Cerebellar nuclear complex (tissue), 1 donor: Measurements from ENCODE around the gene OSBPL5.

Experiments
- DNase-seq, 2 experiments: peaks; one replicate each; lab custom pipeline; 2025; lab: John Stamatoyannopoulos, UW

The OSBPL5 gene

DNA sequence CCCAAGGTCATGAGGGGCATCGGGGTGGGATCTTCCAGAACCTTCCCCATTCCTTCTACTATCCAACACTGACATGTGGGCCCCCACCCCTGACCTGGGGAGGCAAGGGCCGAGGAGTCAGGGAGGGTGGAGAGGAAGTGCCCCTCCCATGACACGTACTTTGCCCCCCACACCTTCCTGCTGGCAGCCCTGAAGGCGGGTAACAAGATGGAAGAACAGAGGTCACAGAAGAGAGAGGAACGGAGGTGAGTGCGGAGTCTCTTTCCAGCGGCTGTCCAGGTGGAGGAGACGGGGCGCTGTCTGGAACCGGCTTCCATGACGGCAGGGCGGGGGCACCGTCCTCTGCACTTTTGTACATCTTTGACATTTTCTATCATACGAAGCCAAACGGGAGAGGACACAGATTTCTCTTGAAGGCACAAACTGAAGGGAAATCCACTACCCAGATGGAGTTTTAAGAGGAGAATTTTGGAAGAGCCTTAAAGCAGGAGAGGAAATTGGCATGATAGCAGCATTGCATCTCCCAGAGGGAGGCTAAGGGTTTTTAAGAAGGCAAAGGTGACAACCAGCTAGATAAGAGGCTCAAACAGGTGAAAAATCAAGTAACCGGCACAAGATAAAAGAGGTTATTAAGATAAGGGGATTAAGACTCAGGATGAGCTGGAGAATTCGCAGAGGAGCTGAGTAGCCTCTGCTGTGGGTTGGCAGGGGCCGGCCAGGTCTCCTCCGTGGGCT, 16.7 kb downstream of the OSBPL5 start:
- no peak for DNase-seq

GRCh38 chr11:3147626-3148025, 17.5 kb downstream of the OSBPL5 start:
- DNase-seq = no peak

DNA sequence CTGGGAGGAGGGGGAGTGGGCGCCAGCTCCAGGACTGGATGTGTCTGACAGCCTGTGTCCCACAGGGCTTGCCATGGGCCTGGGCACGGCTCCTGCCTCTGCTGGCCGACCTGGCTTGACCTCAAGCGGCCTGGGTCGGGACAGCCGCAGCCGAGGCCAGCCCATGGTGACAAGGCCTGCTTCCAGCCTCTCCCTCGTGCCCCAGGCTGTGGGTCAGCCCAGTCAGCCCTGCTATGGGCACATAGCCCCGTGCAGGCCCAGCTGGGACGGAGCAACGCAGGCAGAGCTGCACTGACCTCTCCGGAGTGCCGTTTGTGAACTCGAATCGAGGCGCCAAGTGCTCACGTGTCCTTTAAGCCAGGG, 17.9 kb downstream of the OSBPL5 start:
- DNase-seq = no peak

DNA sequence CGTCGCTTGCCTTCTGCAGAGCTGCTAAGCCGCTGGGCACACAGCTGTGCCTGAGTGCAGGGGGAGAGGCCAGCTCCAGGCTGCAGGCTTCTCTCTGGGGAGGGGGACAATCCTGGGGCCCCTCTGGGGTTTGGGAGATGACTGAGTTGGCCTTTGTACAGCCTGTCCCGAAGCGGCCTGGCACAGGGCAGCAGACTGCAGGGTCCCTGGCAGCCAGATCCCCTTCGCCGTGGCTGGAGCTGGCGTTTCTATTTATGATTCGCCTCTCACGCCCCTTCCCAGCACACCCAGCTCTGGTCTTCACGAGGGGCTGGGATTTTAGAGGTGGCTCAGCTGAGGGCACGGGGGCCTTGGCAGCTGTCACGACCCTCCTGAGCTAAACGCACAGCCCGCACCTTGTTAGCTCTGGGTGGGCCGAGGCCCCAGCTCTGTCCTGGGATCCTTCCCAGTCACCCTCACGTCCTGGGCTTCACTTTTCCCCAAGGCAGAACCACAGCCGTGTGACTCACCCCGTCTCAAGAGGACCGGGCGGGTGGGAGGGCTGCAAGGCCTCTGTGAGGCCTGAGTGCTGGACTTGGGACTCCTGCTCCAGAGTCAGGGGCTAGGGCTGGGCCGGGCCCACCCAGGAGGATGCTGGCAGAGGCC, 18.4 kb downstream of the OSBPL5 start:
- no peak for DNase-seq

GRCh38 chr11:3145206-3145520, 19.9 kb downstream of the OSBPL5 start:
- DNase-seq = no peak

GRCh38 chr11:3144296-3145205, 20.6 kb downstream of the OSBPL5 start:
- DNase-seq = no peak

DNA sequence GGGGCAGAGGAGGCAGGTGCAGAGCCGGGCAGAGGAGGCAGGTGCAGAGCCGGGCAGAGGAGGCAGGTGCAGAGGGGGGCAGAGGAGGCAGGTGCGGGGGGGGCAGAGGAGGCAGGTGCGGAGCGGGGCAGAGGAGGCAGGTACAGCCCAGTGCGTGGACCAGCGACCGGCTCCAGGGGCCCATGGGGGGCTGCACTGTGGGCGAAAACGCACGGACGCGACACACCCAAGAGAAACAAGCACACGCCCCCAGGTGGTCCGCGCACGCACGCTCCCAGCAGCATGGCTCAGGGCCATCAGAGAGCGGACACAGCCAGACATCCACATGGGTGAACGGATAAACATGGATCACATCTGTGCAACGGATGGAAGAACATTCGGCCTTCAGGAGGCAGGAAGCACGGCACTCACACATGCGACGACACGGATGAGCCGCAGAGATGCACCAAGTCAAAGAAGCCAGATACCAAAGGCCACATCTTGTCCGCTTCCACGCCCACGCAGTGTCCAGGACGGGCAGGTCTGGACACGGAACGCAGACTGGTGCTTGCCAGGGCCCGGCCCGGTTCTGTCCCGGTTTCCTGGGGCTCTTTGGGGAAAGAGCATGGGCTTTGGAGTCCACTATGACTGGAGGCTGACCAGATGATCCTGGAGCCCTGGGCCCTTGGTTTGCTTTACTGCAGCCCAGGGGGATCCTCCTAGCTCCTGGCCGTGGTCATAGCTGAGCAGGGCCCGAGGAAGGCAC, 21.8 kb downstream of the OSBPL5 start:
- no peak for DNase-seq

GRCh38 chr11:3140291-3140603, 24.9 kb downstream of the OSBPL5 start:
- no peak for DNase-seq

- no peak for DNase-seq
Measured at GRCh38 chr11:3139481-3140290, 25.4 kb downstream of the OSBPL5 start.

DNA sequence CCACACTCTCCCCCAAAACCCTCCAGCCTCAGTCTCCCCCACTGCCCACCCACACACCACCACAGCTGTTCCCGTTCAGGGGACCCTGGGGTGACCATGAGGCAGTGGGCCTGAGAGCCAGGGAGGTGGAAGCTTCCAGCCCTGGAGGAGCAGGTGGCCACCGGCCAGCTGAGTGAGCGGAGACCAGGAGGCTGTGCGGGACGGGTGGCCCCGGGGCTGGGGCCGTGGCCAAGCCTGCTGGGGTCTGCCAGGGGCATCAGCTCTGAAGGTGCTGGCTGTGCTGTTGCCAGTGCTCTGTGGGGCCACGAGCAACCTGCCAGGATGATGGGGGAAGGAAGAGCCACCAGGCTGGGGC, 26.0 kb downstream of the OSBPL5 start:
- no peak for DNase-seq

DNA sequence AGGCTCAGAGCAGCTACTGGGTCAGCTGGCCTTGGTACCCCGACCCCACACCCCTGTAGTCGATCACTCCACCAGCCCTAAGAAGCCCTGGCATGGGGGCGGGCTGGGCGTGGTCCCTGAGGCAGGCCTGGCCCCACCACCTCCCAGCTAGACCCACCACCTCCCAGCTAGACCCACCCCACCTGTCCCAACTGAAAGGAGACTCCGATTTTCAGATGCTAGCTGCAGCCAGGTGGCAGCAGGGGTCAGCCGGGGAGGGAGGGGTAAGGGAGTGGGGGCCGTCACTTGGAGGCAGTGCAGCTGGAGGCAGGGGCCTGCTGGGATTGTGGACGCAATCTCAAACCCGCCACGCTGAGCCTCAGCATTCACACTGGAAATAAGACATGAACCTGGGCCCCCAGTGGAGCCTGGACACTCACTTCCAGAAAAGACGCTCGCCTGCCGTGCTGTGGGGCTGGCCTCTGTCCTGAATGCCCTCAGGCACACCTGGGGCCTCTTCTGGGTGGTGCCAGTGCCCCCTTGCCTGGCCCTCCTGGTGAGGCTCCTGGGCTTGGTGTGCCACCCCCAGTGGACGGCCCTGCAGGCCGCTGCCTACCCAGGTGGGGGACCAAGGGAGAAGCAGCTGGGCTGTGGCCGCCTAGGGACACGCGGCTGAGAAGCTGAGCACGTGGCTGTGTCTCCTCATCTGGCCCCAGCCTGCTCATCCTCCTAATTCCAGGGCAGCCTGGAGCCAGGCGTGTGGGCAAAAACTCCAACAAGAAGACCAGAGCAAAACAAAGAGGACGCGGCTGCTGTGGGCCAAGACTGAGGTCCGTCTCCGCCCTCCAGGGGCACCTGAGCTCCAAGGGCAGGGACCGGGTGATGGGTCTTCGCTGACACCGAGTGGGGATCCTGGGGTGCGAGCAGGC, 26.7 kb downstream of the OSBPL5 start:
- no peak for DNase-seq

GRCh38 chr11:3137486-3138177, 27.5 kb downstream of the OSBPL5 start:
- no peak for DNase-seq

- DNase-seq = no peak
Measured at GRCh38 chr11:3136546-3137455, 28.3 kb downstream of the OSBPL5 start.

- no peak for DNase-seq
Measured at GRCh38 chr11:3135481-3136440, 29.3 kb downstream of the OSBPL5 start.

- no peak for DNase-seq
Measured at GRCh38 chr11:3134651-3135480, 30.2 kb downstream of the OSBPL5 start.

- no peak for DNase-seq
Measured at GRCh38 chr11:3134218-3134621, 30.9 kb downstream of the OSBPL5 start.
